ENCODE data around the gene GGTA1.

GGTA1 gene

DNA sequence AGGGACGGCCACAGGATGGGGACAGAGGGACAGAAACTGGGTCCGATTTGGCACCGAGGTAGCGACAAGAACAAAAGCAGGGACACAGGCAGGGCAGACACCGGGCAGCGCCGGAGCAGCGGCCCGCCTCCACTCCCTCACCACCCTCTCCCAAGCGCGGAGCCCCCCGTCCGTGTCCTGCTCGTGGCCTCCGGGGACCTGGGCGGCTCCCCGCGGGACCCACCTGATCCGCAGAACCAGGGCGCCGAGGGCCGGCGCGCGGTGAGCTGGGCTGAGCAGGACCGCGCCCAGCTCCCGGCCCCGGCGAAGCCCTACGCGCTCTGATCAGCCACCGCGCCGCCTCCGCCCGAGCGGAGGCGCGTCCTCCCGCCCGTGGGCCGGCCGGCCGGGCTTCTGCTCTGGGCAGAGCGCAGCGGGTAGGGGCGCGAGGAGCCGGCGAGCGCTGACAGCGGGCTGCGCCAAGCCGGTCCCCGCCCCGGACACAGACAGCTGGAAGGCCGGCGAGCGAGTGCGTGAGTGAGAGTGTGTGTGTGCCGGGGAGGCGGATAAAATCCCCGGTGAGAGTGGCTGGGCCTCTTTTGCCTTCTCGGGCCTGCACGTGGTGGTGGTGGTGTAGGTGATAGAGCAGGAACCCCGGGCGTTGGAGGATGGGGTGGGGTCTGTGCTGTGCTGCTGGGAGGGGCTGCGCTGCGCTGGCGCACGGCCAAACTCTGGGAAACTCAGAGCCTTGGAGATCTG, at the start of gene GGTA1:
GGTA1 (minus strand) TSS at position 418 of the 738 bp plus-strand sequence. CDS start 31,922 bp downstream, outside the sequence.
- TF ChIP-seq, protein P1, sequence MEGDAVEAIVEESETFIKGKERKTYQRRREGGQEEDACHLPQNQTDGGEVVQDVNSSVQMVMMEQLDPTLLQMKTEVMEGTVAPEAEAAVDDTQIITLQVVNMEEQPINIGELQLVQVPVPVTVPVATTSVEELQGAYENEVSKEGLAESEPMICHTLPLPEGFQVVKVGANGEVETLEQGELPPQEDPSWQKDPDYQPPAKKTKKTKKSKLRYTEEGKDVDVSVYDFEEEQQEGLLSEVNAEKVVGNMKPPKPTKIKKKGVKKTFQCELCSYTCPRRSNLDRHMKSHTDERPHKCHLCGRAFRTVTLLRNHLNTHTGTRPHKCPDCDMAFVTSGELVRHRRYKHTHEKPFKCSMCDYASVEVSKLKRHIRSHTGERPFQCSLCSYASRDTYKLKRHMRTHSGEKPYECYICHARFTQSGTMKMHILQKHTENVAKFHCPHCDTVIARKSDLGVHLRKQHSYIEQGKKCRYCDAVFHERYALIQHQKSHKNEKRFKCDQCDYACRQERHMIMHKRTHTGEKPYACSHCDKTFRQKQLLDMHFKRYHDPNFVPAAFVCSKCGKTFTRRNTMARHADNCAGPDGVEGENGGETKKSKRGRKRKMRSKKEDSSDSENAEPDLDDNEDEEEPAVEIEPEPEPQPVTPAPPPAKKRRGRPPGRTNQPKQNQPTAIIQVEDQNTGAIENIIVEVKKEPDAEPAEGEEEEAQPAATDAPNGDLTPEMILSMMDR (IDR thresholded peaks at IDR 0.05; ENCODE audit: low read depth, low read length, missing control alignments): no peak
- DNase-seq (ENCODE audit: low read depth): no peak
- no peak within 1 kb of the TSS; the same call in 1 of the 2 replicates for H3K4me3 ChIP-seq (ENCODE audit: low read depth, low read length)

DNA sequence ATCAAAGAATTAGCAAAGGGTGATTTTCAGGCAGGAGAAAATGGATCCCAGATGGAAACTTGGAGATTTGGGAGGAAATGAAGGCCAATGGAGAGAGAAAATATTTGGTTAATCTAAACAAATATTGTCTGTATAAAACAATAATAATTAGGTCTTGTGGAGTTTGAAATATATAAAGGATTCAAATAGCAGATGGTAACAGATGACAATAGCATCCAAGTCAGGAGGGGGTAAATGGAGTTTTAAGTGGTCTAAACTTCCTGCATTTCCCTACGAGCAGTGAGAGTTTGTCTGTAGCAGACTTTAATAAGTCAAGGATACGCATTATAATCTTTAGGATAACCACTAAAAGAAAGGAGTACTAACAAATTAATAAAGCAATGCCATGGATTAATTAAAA, 49.0 kb upstream of the GGTA1 start:
- TF ChIP-seq, protein P1 (IDR thresholded peaks at IDR 0.05; ENCODE audit: low read depth, low read length, missing control alignments): no peak
- no peak for DNase-seq (ENCODE audit: low read depth)
- no peak overlapping the region for H3K4me3 ChIP-seq (ENCODE audit: low read depth, low read length)

DNA sequence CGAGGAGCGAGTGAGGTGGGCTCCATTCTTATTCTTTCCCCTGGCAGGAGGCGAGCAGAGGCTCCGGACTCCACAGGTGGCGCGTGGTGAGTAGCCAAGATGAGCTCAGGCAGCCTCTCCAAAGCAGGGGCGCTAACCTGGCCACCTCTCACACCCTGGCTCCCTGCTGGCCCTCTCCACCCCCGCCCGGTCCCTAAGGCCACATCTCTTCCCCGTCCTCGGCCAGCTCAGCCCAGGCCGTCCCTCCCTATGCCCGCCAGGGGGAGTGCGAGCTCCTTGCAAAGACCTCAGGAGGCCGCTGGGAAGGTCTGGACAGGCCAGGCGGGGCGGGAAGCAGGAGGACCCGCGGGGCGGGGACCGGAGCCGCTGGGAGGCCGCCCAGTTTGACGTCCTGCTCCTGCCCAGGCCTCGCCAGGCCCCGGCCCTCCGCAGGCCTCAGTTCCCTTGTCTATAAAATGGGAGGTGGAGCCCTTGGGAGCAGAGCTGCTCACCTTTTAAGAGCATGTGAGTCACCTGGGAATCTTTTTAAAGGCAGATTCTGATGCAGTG, 46.3 kb upstream of the GGTA1 start:
- TF ChIP-seq, protein P1 (IDR thresholded peaks at IDR 0.05; ENCODE audit: low read depth, low read length, missing control alignments): peak; percentile 92
- DNase-seq (ENCODE audit: low read depth): peak; percentile 30
- no peak overlapping the region for H3K4me3 ChIP-seq (ENCODE audit: low read depth, low read length)

DNA sequence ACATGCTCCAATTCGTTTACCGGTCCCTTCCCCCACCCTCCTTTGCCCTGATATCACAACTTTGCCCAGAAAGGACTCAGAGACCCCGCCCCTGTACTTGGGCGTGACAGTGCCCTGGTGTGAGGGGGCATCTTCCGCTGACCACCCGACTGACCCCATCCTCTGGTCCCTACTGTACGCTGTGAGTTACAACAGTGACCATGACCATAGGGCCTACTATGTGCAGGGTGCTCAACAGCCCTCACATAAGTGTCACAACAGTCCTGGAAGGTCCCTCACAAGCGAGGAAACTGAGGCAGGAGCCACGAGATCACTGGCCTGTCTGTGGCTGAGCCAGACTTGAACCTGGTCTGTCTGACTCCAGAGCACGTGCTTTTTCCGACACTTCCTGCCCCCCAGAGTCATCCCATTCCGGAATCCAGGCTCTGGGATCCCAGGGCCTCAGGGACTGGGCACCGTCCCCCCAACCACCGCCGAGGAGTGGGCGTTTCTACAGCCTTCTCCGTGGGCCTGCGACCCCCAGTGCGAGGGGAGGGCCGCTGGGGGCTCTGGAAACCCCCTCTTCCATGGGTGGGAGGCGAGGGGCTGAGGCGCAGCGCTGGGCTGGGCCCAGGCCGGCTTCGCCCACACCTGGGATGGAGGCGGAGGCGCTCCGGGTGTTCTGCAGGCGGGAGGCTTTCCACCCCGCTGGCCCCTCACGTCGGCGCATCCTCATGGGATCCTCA, 45.7 kb upstream of the GGTA1 start:
- DNase-seq (ENCODE audit: low read depth): no peak
- H3K4me3 ChIP-seq (ENCODE audit: low read depth, low read length): no peak overlapping the region
- TF ChIP-seq, protein P1 (IDR thresholded peaks at IDR 0.05; ENCODE audit: low read depth, low read length, missing control alignments): no peak

DNA sequence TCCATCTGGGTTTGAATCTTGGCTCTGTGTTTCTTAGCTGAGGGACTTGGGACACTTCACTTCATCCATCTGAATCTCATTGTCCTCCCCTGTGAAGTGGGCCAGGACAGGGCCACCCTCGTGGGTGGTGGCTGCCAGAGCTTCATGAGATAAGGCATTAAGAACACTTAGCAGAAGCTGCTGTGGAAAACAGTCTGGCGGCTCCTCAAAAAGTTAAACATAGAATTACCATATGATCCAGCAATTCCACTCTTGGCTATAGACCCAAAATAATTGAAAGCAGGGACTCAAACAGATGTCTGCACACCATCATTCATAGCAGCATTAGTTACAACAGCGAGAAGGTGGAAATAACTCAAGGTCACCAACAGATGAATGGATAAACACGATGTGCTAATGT, 42.4 kb upstream of the GGTA1 start:
- TF ChIP-seq, protein P1 (IDR thresholded peaks at IDR 0.05; ENCODE audit: low read depth, low read length, missing control alignments): no peak
- H3K4me3 ChIP-seq (ENCODE audit: low read depth, low read length): no peak overlapping the region
- no peak for DNase-seq (ENCODE audit: low read depth)

DNA sequence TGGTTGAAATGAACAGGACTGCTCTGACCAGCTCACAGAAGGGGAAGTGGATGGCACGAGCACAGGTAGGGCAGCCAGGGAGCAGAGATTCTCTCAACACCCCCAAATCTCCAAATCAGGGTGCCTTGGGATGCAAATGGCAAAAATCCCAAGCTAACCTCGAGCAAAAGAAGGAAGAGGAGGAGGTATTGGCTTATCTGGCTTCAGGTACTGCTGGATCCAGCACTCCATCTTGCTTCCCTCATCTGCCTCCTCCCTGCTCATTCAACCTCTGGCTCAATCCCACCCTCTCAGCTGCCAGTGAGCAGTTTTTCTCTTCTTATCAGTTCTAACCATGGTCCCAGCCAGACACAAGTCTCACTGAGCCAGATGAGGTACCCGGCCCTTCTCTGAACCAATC, 41.6 kb upstream of the GGTA1 start:
- DNase-seq (ENCODE audit: low read depth): no peak

More for the DNA sequence above, 41.6 kb upstream of the GGTA1 start:
- TF ChIP-seq, protein P1 (IDR thresholded peaks at IDR 0.05; ENCODE audit: low read depth, low read length, missing control alignments): no peak
- no peak overlapping the region for H3K4me3 ChIP-seq (ENCODE audit: low read depth, low read length)

Measured in GM12864 (cell line).